DOHH2 (cell line): ENCODE measurements around the gene RNF123.

ENCODE experiments used
- H3F3A ChIP-seq: fragments of 200-600 bp; sonication (generic), shearing (Covaris generic); 2 replicates; pipeline ENCODE4 v1.6.0; 2016; ENCODE audit warnings: antibody characterized with exemption, mild to moderate bottlenecking; ENCODE audit not compliant: control insufficient read depth, insufficient read depth
- H3K27ac ChIP-seq: fragments of 200-600 bp; sonication (generic); 2 replicates; pipeline ENCODE4 v1.5.1; 2014; ENCODE audit warnings: low read depth, mild to moderate bottlenecking, low read length, moderate library complexity
- H3K27me3 ChIP-seq: fragments of 200-600 bp; sonication (generic); 2 replicates; pipeline ENCODE4 v1.6.1; 2014; ENCODE audit warnings: mild to moderate bottlenecking, low read length, mixed read lengths; ENCODE audit not compliant: control insufficient read depth
- H3K36me3 ChIP-seq: fragments of 200-600 bp; sonication (generic); 2 replicates; pipeline ENCODE4 v1.6.1; 2014; ENCODE audit warnings: mild to moderate bottlenecking, low read length, moderate library complexity, mixed read lengths; ENCODE audit not compliant: control insufficient read depth
- H3K4me1 ChIP-seq: fragments of 200-600 bp; sonication (generic); 2 replicates; pipeline ENCODE4 v1.6.1; 2014; ENCODE audit warnings: mild to moderate bottlenecking, low read length, mixed read lengths; ENCODE audit not compliant: control insufficient read depth
- H3K4me2 ChIP-seq: fragments of 200-600 bp; sonication (generic); 2 replicates; pipeline ENCODE4 v1.6.0; 2014; ENCODE audit warnings: mild to moderate bottlenecking, low read length, moderate library complexity
- H3K4me3 ChIP-seq: fragments of 200-600 bp; sonication (generic); 2 replicates; pipeline ENCODE4 v1.5.1; 2014; ENCODE audit warnings: mild to moderate bottlenecking, low read length, mixed read lengths
- H3K79me2 ChIP-seq: fragments of 200-600 bp; sonication (generic); 2 replicates; pipeline ENCODE4 v1.6.1; 2014; ENCODE audit warnings: mild to moderate bottlenecking, low read length, mixed read lengths; ENCODE audit not compliant: control insufficient read depth
- H3K9me2 ChIP-seq: fragments of 200-600 bp; sonication (generic); replicated peaks from 2 replicates; pipeline ENCODE4 v1.6.1; 2014; ENCODE audit warnings: mild to moderate bottlenecking, low read length, mixed read lengths; ENCODE audit not compliant: control insufficient read depth
- H3K9me3 ChIP-seq: fragments of 200-600 bp; sonication (generic); 2 replicates; pipeline ENCODE4 v1.6.1; 2014; ENCODE audit warnings: antibody characterized with exemption, low read length, mixed read lengths; ENCODE audit not compliant: control insufficient read depth, insufficient read depth
- H4K20me1 ChIP-seq: fragments of 200-600 bp; sonication (generic); 2 replicates; pipeline ENCODE4 v1.6.0; 2014; ENCODE audit warnings: low read depth, mild to moderate bottlenecking, antibody characterized with exemption, low read length, moderate library complexity; ENCODE audit not compliant: control insufficient read depth, insufficient read depth
- CTCF ChIP-seq: fragments of 200-600 bp; sonication (generic); IDR thresholded peaks from one replicate; pipeline ENCODE4 v1.5.1; 2014; ENCODE audit warnings: antibody characterized with exemption, mild to moderate bottlenecking, low read depth, low read length; ENCODE audit not compliant: poor library complexity, severe bottlenecking
- EZH2phosphoT487 ChIP-seq: fragments of 200-600 bp; sonication (generic); IDR thresholded peaks from 2 replicates; pipeline ENCODE4 v1.6.1; 2017; ENCODE audit warnings: borderline replicate concordance, mild to moderate bottlenecking, antibody characterized with exemption, low read length, moderate library complexity, mixed read lengths

Gene RNF123

GRCh38 chr3:49709852-49710251 is 20.5 kb downstream of the RNF123 start:
- Histone ChIP-seq H3K9me3 (no peaks in the 10 kb centered on the region), H3K9me2 (no peaks in the 10 kb centered on the region), H3K4me3 (no peak overlapping the region), H4K20me1 (no peaks in the 10 kb centered on the region), H3K4me1 (no peaks in the 10 kb centered on the region), H3K36me3 (peaks cover 9% of the 10 kb centered on the region; the same call in 1 of the 2 replicates), H3K79me2 (no peaks in the 10 kb centered on the region), H3F3A (no peaks in the 10 kb centered on the region), H3K27ac (no peak overlapping the region), H3K4me2 (no peak overlapping the region), H3K27me3 (no peaks in the 10 kb centered on the region)
- TF ChIP-seq CTCF: no peak
- no peak for TF ChIP-seq EZH2phosphoT487

- H3K79me2 ChIP-seq: no peaks in the 10 kb centered on the region
- H3K36me3 ChIP-seq: no peaks in the 10 kb centered on the region
- H3F3A ChIP-seq: no peaks in the 10 kb centered on the region
- no peaks in the 10 kb centered on the region for H3K9me3 ChIP-seq
- H3K4me3 ChIP-seq: no peak overlapping the region
- no peaks in the 10 kb centered on the region for H3K4me1 ChIP-seq
- no peaks in the 10 kb centered on the region for H4K20me1 ChIP-seq
- H3K4me2 ChIP-seq: no peak overlapping the region
- H3K27ac ChIP-seq: no peak overlapping the region
- H3K27me3 ChIP-seq: no peaks in the 10 kb centered on the region
- H3K9me2 ChIP-seq: no peaks in the 10 kb centered on the region
- no peak for TF ChIP-seq EZH2phosphoT487
- TF ChIP-seq CTCF: no peak
Measured at GRCh38 chr3:49711489-49711888, 22.1 kb downstream of the RNF123 start.

- H3K79me2 ChIP-seq: no peaks in the 10 kb centered on the region
- no peak overlapping the region for H3K4me3 ChIP-seq
- H3K4me1 ChIP-seq: no peaks in the 10 kb centered on the region
- H3K4me2 ChIP-seq: no peak overlapping the region
- H3K27me3 ChIP-seq: no peaks in the 10 kb centered on the region
- H3K9me2 ChIP-seq: no peaks in the 10 kb centered on the region
- 0 out of 2 replicates have a peak, but pooled peaks cover 4% of the 10 kb centered on the region for H3K36me3 ChIP-seq
- no peak overlapping the region for H3K27ac ChIP-seq
- no peaks in the 10 kb centered on the region for H4K20me1 ChIP-seq
- H3F3A ChIP-seq: no peaks in the 10 kb centered on the region
- no peaks in the 10 kb centered on the region for H3K9me3 ChIP-seq
- TF ChIP-seq EZH2phosphoT487 (no peak), CTCF (no peak)
Measured at GRCh38 chr3:49712166-49712565, 22.8 kb downstream of the RNF123 start.
